Measurements from ENCODE around the gene LTB. TPM values are rescaled to one million over a fixed set of nuclear protein-coding genes. Genes with fewer than 3 reads are reported as not detected.

LTB gene
- total and polyA plus RNA-seq, 2 of the 13 experiments (the other 11 are each of a cell fraction or from before 2014, with no cell fraction given), result 0.09 to 0.22 TPM

GRCh38 chr6:31620586-31621319, 38.5 kb upstream of the LTB start, which contains the start of gene PRRC2A (continued):
- 0 out of 2 replicates have a peak, but pooled peaks have one; percentile 36 for TF ChIP-seq PRDM10 (CRISPR knock-in tag; IDR thresholded peaks at IDR 0.05; ENCODE audit: low read depth)

- peak; percentile 99 for DNase-seq (ENCODE audit: low spot score)
- TF ChIP-seq YEATS2 (CRISPR knock-in tag; IDR thresholded peaks at IDR 0.05; ENCODE audit: borderline replicate concordance) (peak; percentile 6; the same call in 1 of the 2 replicates), ELK4 (CRISPR knock-in tag; IDR thresholded peaks at IDR 0.05; ENCODE audit: borderline replicate concordance) (no peak), ZNF768 (CRISPR knock-in tag; IDR thresholded peaks at IDR 0.05) (no peak; the same call in 1 of the 2 replicates), ZNF318 (CRISPR knock-in tag; IDR thresholded peaks at IDR 0.05) (0 out of 2 replicates have a peak, but pooled peaks have one; percentile 85)
These were observed 37.8 kb upstream of the LTB start for GRCh38 chr6:31619805-31620585.

More at GRCh38 chr6:31619805-31620585, 37.8 kb upstream of the LTB start:
- H3K4me3 ChIP-seq (replicated peaks in 1 of 3; ENCODE audit: insufficient read depth in 1 of 3, low read depth in 2 of 3, low read length in 3 of 3), result peak overlapping the region; percentile 63 to 92 (median 75)
- H3K27me3 ChIP-seq (ENCODE audit: control insufficient read depth in 1 of 2, insufficient read depth in 2 of 2, low read length in 2 of 2), result no peaks in the 10 kb centered on the region; a peak in 1 of 5 replicates
- ChIA-PET POLR2A (interaction anchor here (0.6 to 4.8 kb wide), 13 partner anchors 9 to 339 kb away, joined by 3 to 78 read pairs (median 4); partner anchors contain the start of genes ABHD16A, APOM, BAG6 and CSNK2B), CTCF (ENCODE audit: low intra/inter-chr PET ratio, low total read pairs) (no interaction called here)
- peaks cover 8% of the 10 kb centered on the region; the same call in 1 of the 2 replicates for H4K20me1 ChIP-seq (ENCODE audit: insufficient read depth, low read length)
- in situ Hi-C loops (cut with HindIII; ENCODE audit: extremely low pct_ligation_motif_present, low pct_unique_long_range_greater_than_20kb) (no loop called here), intact Hi-C loops (cut with micrococcal nuclease; ENCODE audit: unreplicated experiment) (loop anchor here (1.0 to 5.0 kb wide), 2 partner anchors 32 to 47 kb away; partner anchors contain the start of genes BAG6, CSNK2B and LY6G5B)
- WGBS (ENCODE audit: low lambda C conversion rate), result 1% methylated on average over 50 of the region's 50 CpGs
- H3K9ac ChIP-seq (ENCODE audit: insufficient read depth, low read depth, low read length), result peak overlapping the region; percentile 93
- H3K79me2 ChIP-seq (ENCODE audit: insufficient read depth, low read length), result peaks cover 37% of the 10 kb centered on the region
- FAIRE-seq, result peak; percentile 80
- ATAC-seq, result peak; percentile 90
- H3K4me1 ChIP-seq (ENCODE audit: insufficient read depth, low read length), result peaks cover 36% of the 10 kb centered on the region
- peak overlapping the region; percentile 94 for H3K4me2 ChIP-seq (ENCODE audit: low read depth, low read length)
- peak overlapping the region; percentile 98 for H3K27ac ChIP-seq (ENCODE audit: extremely low read length, insufficient read depth, low read length)
- peaks cover 16 to 25% of the 10 kb centered on the region in 2 experiments for H3K36me3 ChIP-seq (replicated peaks in 1 of 2; ENCODE audit: control insufficient read depth in 1 of 2, insufficient read depth in 2 of 2, low read length in 2 of 2)
- H2AFZ ChIP-seq (ENCODE audit: low read length), result no peak overlapping the region
- no peaks in the 10 kb centered on the region for H3K9me3 ChIP-seq (ENCODE audit: low read length)
- TSS peak; percentile 99 for BruUV-seq (replicated peaks)
